Placental pericyte (primary cell): ENCODE data around the gene CD81. TPM values are rescaled to one million over a fixed set of nuclear protein-coding genes. Genes with fewer than 3 reads are reported as not detected.

Experiments used
- small RNA-seq: library from RNA; depleted of rRNA; stranded (forward); fragments of <200 nt; gene quantifications from one replicate; pipeline ENCODE3, GENCODE V24; 2012; ENCODE audit warnings: low replicate concordance
- total RNA-seq: library from RNA; depleted of rRNA; stranded (reverse); fragments of >200 nt; gene quantifications from 2 replicates; pipeline ENCODE4 v1.2.3, GENCODE V29; 2012

The CD81 gene, protein sequence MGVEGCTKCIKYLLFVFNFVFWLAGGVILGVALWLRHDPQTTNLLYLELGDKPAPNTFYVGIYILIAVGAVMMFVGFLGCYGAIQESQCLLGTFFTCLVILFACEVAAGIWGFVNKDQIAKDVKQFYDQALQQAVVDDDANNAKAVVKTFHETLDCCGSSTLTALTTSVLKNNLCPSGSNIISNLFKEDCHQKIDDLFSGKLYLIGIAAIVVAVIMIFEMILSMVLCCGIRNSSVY
- 245 and 302 TPM in 2 replicates for total RNA-seq

DNA sequence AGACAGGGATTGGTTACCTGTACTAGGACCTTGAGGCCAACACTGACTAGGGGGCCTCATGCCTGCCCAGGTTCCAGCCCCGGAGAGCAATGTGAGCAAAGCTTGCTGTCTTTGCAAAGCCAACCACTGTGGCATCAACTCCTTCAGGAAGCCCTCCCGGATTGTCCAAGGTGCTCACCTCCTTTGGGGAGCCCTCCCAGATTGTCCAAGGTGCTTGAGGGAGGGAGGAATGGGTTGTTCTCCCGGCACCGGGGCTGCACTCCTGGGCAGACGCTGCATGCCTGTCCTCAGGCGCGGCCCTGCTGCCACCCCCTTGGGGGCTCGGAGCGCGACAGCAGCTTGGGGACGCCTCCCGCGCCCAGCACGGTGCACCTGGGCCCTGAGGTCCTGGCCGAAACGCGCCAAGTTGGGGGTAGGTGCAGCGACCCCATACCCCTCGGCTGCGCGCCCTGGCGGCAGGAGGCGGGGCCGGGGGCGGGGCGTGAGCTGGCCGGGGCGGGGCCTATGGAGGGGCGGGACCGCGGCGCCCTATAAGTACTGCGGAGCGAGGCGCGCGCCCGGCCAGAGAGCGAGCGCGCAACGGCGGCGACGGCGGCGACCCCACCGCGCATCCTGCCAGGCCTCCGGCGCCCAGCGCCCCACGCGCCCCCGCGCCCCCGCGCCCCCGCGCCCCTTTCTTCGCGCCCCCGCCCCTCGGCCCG is at the start of gene CD81:
Gene CD81, plus strand, starts transcription at position 560 of the 701 bp plus-strand sequence. CDS start 240 bp downstream, outside the sequence.

DNA sequence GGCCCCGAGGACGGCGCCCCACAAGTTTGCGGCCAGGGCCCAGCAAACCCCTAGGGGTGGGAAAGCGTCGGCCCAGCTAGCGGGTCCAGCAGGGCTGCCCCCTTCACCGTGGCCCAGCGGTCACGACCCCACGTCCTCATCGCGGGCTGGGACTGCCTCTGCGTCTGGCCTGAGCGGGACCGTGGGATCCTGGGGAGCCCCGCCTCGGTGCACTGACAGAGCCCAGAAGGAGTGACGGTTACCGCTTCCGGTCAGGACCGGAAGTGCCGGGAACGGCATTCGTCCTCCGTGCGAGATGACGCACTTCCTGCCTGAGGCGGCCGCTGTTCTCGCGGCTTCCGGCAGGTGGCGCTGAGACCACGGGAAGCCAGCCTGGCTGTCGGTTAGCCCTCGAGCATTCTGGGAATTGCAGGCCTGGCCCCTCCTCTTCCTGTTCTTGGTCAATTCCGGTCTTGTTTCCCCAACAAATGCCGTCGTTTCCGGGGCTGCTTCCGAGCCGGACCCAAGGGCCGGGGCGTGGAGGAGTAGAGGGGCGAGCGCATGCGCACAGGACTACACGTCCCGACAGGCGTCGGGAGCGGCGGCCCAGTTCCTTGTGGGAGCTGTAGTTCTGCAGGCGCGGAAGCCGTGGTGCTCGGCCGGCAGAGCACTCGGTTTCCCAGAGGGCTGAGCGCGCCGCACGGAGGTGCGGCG is 23.1 kb downstream of the CD81 start, which contains the start of gene TSSC4:
Gene TSSC4, plus strand, starts transcription at position 682 of the 693 bp plus-strand sequence. CDS start 1,884 bp downstream, outside the sequence.

GRCh38 chr11:2443881-2444820 is 67.0 kb downstream of the CD81 start, which contains the start of gene TRPM5:
TRPM5 (minus strand) TSS chr11:2444514; CDS start chr11:2423036, 21,478 bp downstream.

DNA sequence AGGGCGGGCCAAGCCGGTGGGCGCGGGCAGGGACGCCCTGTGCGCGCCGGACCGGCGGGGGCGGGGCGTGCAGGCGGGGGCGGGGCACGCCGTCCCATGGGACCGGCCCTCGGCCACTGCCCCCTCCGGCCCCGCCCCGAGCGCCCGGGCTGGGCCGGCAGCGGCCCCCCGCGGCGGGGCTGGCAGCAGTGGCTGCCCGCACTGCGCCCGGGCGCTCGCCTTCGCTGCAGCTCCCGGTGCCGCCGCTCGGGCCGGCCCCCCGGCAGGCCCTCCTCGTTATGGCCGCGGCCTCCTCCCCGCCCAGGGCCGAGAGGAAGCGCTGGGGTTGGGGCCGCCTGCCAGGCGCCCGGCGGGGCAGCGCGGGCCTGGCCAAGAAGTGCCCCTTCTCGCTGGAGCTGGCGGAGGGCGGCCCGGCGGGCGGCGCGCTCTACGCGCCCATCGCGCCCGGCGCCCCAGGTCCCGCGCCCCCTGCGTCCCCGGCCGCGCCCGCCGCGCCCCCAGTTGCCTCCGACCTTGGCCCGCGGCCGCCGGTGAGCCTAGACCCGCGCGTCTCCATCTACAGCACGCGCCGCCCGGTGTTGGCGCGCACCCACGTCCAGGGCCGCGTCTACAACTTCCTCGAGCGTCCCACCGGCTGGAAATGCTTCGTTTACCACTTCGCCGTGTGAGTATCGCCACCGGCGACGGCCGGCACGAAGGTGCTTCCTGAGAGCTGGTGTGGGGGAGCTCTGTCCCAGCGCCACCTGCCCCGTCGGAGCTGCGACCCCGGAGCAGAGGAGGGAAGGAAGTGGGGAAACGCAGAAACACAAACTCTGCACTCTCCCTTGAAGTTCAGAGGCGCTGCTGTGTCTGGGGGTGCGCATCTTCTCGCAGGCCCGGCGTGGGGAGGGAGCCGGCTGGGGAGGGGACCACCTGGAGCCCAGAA is 68.0 kb downstream of the CD81 start, which contains the start of gene KCNQ1:
Gene KCNQ1, plus strand, starts transcription at position 188 of the 925 bp plus-strand sequence. Its CDS starts 91 bp downstream, at position 279.

Small RNA genes within 50 kb of the gene (small RNA-seq; reads per million reads assigned to genes)
- not detected for gene RF00019

Other genes with a start within 250 kb of the CD81 start
- gene IGF2, start 237.9 kb upstream of the CD81 start, total RNA-seq = 3.9 and 60.7 TPM in 2 replicates
- gene INS, start 216.1 kb upstream of the CD81 start, total RNA-seq = not detected in 2 replicates
- not detected in 2 replicates for gene TH, start 205.5 kb upstream of the CD81 start, total RNA-seq
- 0.22 TPM in 1 of 2 replicates, not detected in the other for gene ASCL2, start 106.7 kb upstream of the CD81 start, total RNA-seq
- not detected in 2 replicates for gene C11orf21, start 75.4 kb upstream of the CD81 start, total RNA-seq
- gene TSPAN32, start 75.3 kb upstream of the CD81 start, total RNA-seq = not detected in 2 replicates
- 57.8 and 73.4 TPM in 2 replicates for gene TSSC4, start 23.4 kb downstream of the CD81 start, total RNA-seq
- not detected in 2 replicates for gene TRPM5, start 67.2 kb downstream of the CD81 start, total RNA-seq
- gene KCNQ1, start 67.7 kb downstream of the CD81 start, total RNA-seq = not detected in 2 replicates